GM23338 (cell line): ENCODE results near the gene UBAC1. TPM values are rescaled to one million over a fixed set of nuclear protein-coding genes. Genes with fewer than 3 reads are reported as not detected.

Experiments used
- CREB1 ChIP-seq: fragments of 250-450 bp; sonication (Bioruptor Pico); IDR thresholded peaks from 2 replicates; pipeline ENCODE4 v1.5.0; 2020; ENCODE audit warnings: low read depth, mild to moderate bottlenecking, moderate library complexity
- CTCF ChIP-seq, 2 experiments: fragments of 200-600 bp in 1 of 2; sonication (generic) in 1 of 2; conservative IDR thresholded peaks; 2 replicates each; pipeline versions ENCODE4 v1.5.1 to v1.6.1; 2016 to 2017; ENCODE audit warnings: antibody characterized with exemption in 2 of 2, low read depth in 2 of 2, mild to moderate bottlenecking in 2 of 2, moderate library complexity in 1 of 2
- ZNF114 ChIP-seq: fragments of 250-450 bp; sonication (Bioruptor Pico); IDR thresholded peaks from 2 replicates; pipeline ENCODE4 v1.5.0; 2020; ENCODE audit warnings: mild to moderate bottlenecking, moderate library complexity
- polyA plus RNA-seq: library from polyadenylated mRNA; unstranded; fragments of >200 nt; fragmentation: Nextera tagmentation; extraction: Ambion mirVana; gene quantifications from 2 replicates; pipeline ENCODE4 v1.2.1, GENCODE V29; 2016
- total RNA-seq: library from RNA; depleted of rRNA; stranded (reverse); fragments of >200 nt; shearing (Covaris generic); gene quantifications from 2 replicates; pipeline ENCODE4 v1.2.3, GENCODE V29; 2014
- TF ChIP-seq, protein P1 (sequence below): fragments of 250-450 bp; sonication (Bioruptor Pico); IDR thresholded peaks from 2 replicates; pipeline ENCODE4 v1.5.0; 2020; ENCODE audit warnings: mild to moderate bottlenecking, moderate library complexity
- TF ChIP-seq, protein P2 (sequence below): IDR thresholded peaks from one replicate; pipeline ENCODE4 v1.6.1; 2018; ENCODE audit warnings: antibody characterized with exemption; ENCODE audit not compliant: unreplicated experiment

UBAC1 gene
- total and polyA plus RNA-seq, 2 experiments from 2014 or later: 63.2 to 86.6 TPM

- TF ChIP-seq, protein P1, sequence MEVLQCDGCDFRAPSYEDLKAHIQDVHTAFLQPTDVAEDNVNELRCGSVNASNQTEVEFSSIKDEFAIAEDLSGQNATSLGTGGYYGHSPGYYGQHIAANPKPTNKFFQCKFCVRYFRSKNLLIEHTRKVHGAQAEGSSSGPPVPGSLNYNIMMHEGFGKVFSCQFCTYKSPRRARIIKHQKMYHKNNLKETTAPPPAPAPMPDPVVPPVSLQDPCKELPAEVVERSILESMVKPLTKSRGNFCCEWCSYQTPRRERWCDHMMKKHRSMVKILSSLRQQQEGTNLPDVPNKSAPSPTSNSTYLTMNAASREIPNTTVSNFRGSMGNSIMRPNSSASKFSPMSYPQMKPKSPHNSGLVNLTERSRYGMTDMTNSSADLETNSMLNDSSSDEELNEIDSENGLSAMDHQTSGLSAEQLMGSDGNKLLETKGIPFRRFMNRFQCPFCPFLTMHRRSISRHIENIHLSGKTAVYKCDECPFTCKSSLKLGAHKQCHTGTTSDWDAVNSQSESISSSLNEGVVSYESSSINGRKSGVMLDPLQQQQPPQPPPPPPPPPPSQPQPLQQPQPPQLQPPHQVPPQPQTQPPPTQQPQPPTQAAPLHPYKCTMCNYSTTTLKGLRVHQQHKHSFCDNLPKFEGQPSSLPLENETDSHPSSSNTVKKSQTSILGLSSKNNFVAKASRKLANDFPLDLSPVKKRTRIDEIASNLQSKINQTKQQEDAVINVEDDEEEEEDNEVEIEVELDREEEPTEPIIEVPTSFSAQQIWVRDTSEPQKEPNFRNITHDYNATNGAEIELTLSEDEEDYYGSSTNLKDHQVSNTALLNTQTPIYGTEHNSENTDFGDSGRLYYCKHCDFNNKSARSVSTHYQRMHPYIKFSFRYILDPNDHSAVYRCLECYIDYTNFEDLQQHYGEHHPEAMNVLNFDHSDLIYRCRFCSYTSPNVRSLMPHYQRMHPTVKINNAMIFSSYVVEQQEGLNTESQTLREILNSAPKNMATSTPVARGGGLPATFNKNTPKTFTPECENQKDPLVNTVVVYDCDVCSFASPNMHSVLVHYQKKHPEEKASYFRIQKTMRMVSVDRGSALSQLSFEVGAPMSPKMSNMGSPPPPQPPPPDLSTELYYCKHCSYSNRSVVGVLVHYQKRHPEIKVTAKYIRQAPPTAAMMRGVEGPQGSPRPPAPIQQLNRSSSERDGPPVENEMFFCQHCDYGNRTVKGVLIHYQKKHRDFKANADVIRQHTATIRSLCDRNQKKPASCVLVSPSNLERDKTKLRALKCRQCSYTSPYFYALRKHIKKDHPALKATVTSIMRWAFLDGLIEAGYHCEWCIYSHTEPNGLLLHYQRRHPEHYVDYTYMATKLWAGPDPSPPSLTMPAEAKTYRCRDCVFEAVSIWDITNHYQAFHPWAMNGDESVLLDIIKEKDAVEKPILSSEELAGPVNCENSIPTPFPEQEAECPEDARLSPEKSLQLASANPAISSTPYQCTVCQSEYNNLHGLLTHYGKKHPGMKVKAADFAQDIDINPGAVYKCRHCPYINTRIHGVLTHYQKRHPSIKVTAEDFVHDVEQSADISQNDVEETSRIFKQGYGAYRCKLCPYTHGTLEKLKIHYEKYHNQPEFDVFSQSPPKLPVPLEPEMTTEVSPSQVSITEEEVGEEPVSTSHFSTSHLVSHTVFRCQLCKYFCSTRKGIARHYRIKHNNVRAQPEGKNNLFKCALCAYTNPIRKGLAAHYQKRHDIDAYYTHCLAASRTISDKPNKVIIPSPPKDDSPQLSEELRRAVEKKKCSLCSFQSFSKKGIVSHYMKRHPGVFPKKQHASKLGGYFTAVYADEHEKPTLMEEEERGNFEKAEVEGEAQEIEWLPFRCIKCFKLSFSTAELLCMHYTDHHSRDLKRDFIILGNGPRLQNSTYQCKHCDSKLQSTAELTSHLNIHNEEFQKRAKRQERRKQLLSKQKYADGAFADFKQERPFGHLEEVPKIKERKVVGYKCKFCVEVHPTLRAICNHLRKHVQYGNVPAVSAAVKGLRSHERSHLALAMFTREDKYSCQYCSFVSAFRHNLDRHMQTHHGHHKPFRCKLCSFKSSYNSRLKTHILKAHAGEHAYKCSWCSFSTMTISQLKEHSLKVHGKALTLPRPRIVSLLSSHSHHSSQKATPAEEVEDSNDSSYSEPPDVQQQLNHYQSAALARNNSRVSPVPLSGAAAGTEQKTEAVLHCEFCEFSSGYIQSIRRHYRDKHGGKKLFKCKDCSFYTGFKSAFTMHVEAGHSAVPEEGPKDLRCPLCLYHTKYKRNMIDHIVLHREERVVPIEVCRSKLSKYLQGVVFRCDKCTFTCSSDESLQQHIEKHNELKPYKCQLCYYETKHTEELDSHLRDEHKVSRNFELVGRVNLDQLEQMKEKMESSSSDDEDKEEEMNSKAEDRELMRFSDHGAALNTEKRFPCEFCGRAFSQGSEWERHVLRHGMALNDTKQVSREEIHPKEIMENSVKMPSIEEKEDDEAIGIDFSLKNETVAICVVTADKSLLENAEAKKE (CRISPR knock-in tag): no peak
- no peak for TF ChIP-seq ZNF114 (CRISPR knock-in tag)
- TF ChIP-seq, protein P2, sequence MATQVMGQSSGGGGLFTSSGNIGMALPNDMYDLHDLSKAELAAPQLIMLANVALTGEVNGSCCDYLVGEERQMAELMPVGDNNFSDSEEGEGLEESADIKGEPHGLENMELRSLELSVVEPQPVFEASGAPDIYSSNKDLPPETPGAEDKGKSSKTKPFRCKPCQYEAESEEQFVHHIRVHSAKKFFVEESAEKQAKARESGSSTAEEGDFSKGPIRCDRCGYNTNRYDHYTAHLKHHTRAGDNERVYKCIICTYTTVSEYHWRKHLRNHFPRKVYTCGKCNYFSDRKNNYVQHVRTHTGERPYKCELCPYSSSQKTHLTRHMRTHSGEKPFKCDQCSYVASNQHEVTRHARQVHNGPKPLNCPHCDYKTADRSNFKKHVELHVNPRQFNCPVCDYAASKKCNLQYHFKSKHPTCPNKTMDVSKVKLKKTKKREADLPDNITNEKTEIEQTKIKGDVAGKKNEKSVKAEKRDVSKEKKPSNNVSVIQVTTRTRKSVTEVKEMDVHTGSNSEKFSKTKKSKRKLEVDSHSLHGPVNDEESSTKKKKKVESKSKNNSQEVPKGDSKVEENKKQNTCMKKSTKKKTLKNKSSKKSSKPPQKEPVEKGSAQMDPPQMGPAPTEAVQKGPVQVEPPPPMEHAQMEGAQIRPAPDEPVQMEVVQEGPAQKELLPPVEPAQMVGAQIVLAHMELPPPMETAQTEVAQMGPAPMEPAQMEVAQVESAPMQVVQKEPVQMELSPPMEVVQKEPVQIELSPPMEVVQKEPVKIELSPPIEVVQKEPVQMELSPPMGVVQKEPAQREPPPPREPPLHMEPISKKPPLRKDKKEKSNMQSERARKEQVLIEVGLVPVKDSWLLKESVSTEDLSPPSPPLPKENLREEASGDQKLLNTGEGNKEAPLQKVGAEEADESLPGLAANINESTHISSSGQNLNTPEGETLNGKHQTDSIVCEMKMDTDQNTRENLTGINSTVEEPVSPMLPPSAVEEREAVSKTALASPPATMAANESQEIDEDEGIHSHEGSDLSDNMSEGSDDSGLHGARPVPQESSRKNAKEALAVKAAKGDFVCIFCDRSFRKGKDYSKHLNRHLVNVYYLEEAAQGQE: no peak
- no peak for TF ChIP-seq CTCF (conservative IDR thresholded peaks at IDR 0.05; ENCODE audit: low read depth in 2 of 2)
- no peak for TF ChIP-seq CREB1
Measured at GRCh38 chr9:136007934-136008692, 46.9 kb upstream of the UBAC1 start (continued).
